GM19395 (cell line): ENCODE data around the gene NOL9.

ENCODE experiments used
- ATAC-seq: cut with Tn5 transposase; IDR thresholded peaks from one replicate; pipeline ENCODE4 v1.9.1; 2021; ENCODE audit warnings: mild to moderate bottlenecking, moderate library complexity; ENCODE audit not compliant: unreplicated experiment

The NOL9 gene

DNA sequence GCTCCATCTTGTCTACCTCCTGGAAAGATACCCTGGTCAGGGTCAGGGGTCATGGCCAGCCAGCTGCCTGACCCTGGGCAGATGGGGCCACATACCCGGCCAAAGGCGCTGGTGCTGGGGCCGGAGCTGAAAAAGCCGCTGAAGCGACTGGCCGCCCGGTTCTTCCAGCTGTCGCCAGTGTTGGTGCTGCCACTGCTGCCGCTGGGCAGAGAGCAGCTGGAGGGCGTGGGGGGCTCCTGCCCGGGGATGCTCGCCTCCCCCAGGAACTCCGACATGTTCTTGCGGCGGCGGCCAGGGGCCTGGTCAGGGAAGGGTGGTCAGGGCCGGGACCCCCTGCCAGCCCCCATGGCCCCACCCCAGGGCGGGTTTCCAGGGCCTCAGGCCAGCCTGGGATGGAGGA is 81.2 kb downstream of the NOL9 start:
- no peak for ATAC-seq

DNA sequence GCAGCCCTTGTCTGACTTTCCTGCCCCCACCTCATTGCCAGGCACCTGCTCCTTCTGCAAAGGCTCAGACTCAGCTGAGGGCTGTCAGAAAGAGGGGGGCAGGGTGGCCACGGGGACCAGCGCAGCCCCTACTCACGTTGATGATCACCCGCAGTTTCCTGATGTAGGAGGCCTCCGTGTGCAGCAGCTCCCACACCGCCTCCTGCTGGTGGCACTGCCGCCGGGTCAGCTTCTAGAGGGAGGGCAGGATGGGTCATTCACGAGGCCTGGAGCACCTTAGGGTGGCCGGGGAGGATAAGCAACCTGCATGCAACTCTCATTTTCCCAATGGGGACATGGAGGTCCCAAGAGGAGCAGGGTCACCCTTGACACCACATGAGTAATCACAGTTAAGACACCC is 81.9 kb downstream of the NOL9 start:
- ATAC-seq, result no peak

DNA sequence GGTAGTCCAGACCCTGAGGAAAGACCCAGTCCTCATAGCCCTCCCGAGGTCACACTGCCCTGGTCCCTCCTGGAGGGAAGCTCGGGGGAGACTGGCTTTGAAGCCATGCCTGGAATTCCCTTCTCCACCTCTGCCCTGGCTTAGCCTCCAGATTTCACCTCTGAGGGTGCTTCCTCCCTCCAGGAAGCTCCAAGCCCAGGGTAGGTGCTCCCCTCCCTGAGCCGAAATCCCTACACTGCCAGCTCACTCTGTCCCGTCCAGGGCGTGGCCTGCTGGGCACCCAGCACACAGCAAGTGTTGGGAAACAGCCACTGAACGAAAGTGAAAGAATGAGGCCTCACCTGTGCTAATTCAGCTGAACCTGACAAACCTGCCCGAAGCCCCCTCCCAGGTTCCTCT is 82.3 kb downstream of the NOL9 start:
- ATAC-seq, result no peak
